Adipose tissue (tissue), 3 donors: ENCODE data around the gene KRTAP10-3. TPM values are rescaled to one million over a fixed set of nuclear protein-coding genes. Genes with fewer than 3 reads are reported as not detected.

Source experiments
- H3K27ac ChIP-seq: one replicate; pipeline ENCODE4 v1.5.1; 2013; ENCODE audit warnings: low read depth, low read length
- WGBS, 3 donors: extraction: QIAGEN DNeasy Blood & Tissue Kit; methylation state at CpG; one replicate each; pipeline ENCODE4 v1.1.7; 2013; 5-methylcytosine and 5-hydroxymethylcytosine counted together
- polyA plus RNA-seq, 3 donors: library from polyadenylated mRNA; stranded (reverse); fragments of 200-250 nt; gene quantifications; one replicate each; pipeline ENCODE4 v1.2.3, GENCODE V29; 2013
- donor health status: healthy with polysubstance abuse.
- donor health status: Bipolar disorder and iron deficiency.
- donor health status: healthy.

KRTAP10-3 gene
- polyA plus RNA-seq, 3 donors: not detected

- 88 to 91% (median 90%) methylated on average over 6 of the region's 6 CpGs for WGBS, 3 donors
- H3K27ac ChIP-seq: no peak overlapping the region
These were observed 23.9 kb downstream of the KRTAP10-3 start for GRCh38 chr21:44534688-44535087.

GRCh38 chr21:44533891-44534627 is 24.5 kb downstream of the KRTAP10-3 start:
- 85 to 90% (median 87%) methylated on average over 16 to 21 of the region's 21 CpGs for WGBS, 3 donors
- no peak overlapping the region for H3K27ac ChIP-seq

- 87 to 91% (median 90%) methylated on average over 37 of the region's 37 CpGs for WGBS, 3 donors
- H3K27ac ChIP-seq: no peak overlapping the region
These were observed 25.3 kb downstream of the KRTAP10-3 start for GRCh38 chr21:44533121-44533890.

GRCh38 chr21:44532712-44533111 is 25.9 kb downstream of the KRTAP10-3 start:
- no peak overlapping the region for H3K27ac ChIP-seq
- WGBS, 3 donors: 84 to 90% (median 90%) methylated on average over 16 of the region's 16 CpGs

- WGBS, 3 donors: 73 to 80% (median 75%) methylated on average over 30 of the region's 30 CpGs
These were observed 26.7 kb downstream of the KRTAP10-3 start for GRCh38 chr21:44531606-44532564.

GRCh38 chr21:44530903-44531605 is 27.5 kb downstream of the KRTAP10-3 start:
- 76 to 90% (median 88%) methylated on average over 23 of the region's 23 CpGs for WGBS, 3 donors
- no peak overlapping the region for H3K27ac ChIP-seq

More at GRCh38 chr21:44531606-44532564, 26.7 kb downstream of the KRTAP10-3 start:
- H3K27ac ChIP-seq: no peak overlapping the region

- no peak overlapping the region for H3K27ac ChIP-seq
- 75 to 91% (median 87%) methylated on average over 7 of the region's 7 CpGs for WGBS, 3 donors
These were observed 28.2 kb downstream of the KRTAP10-3 start for GRCh38 chr21:44530221-44530902.

- no peak overlapping the region for H3K27ac ChIP-seq
- 64 to 77% (median 75%) methylated on average over 23 of the region's 23 CpGs for WGBS, 3 donors
These were observed 29.0 kb downstream of the KRTAP10-3 start for GRCh38 chr21:44529503-44530125.

GRCh38 chr21:44529011-44529421 is 29.6 kb downstream of the KRTAP10-3 start:
- WGBS, 3 donors: 85 to 90% (median 90%) methylated on average over 17 of the region's 17 CpGs
- H3K27ac ChIP-seq: no peak overlapping the region

- H3K27ac ChIP-seq: no peak overlapping the region
- 78 to 89% (median 84%) methylated on average over 10 of the region's 10 CpGs for WGBS, 3 donors
These were observed 30.0 kb downstream of the KRTAP10-3 start for GRCh38 chr21:44528634-44528995.

- H3K27ac ChIP-seq: no peak overlapping the region
- 78 to 87% (median 83%) methylated on average over 18 of the region's 18 CpGs for WGBS, 3 donors
These were observed 30.5 kb downstream of the KRTAP10-3 start for GRCh38 chr21:44527983-44528633.

GRCh38 chr21:44527156-44527982 is 31.2 kb downstream of the KRTAP10-3 start:
- WGBS, 3 donors: 82 to 90% (median 88%) methylated on average over 37 of the region's 37 CpGs

GRCh38 chr21:44526096-44526997 is 32.2 kb downstream of the KRTAP10-3 start:
- WGBS, 3 donors: 80 to 86% (median 85%) methylated on average over 12 of the region's 12 CpGs
- H3K27ac ChIP-seq: no peak overlapping the region

More at GRCh38 chr21:44527156-44527982, 31.2 kb downstream of the KRTAP10-3 start:
- no peak overlapping the region for H3K27ac ChIP-seq

GRCh38 chr21:44525391-44526095 is 33.1 kb downstream of the KRTAP10-3 start:
- H3K27ac ChIP-seq: no peak overlapping the region
- WGBS, 3 donors: 82 to 87% (median 85%) methylated on average over 20 of the region's 20 CpGs
